ENCODE data around the gene ACKR2. TPM values are rescaled to one million over a fixed set of nuclear protein-coding genes. Genes with fewer than 3 reads are reported as not detected.
"Not testable (repeated sequence)": the region's sequence is repeated elsewhere in the genome, so short reads cannot be mapped to it uniquely, and the experiment has no call there.

ACKR2 gene
- total RNA-seq, 2 donors from 2014 or later: 0.55 to 1.9 TPM

DNA sequence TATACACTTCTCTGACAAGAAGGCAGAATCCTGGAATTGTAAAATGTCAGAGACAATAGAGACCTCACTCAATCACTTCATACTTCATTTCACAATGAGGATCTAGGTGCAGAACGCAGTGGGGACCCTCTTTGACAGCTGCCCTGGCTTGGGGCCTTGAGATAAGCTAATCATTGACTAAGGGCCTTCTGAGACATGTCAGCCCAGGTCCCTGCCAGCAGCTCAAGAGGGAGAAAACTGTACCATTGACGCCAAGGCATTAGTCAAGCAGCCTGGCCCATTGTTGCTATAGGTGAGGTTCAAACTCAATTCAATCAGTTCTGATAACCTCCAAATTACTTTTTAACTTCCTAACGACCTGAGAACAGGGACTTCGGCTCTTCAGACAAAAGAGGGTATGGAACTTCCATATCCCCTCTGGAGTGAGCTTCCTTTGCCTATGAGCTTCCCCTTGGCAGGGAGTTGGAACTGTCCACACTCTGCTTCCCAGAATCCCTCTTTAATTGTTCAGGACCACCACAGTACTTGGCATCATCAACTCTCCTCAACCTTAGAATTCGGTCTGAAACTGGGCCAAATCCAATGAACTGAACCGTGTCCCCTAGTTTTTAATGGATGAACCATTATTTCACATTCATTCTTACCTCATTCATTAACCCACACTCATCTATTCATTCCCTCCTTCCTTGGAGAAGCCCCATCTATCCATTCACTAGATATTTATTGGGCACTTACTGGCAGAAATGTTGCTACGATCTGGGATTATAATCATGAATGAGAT, 67.9 kb downstream of the ACKR2 start:
- Histone ChIP-seq H3K9me3 (no peaks in the 10 kb centered on the region), H3K27ac (no peak overlapping the region), H3K36me3 (no peaks in the 10 kb centered on the region), H3K4me3 (no peak overlapping the region), H3K4me1 (replicated peaks) (no peaks in the 10 kb centered on the region), H3K27me3 (replicated peaks; ENCODE audit: insufficient read depth) (no peaks in the 10 kb centered on the region)
- intact Hi-C loops (cut with DNase I): loop anchor here (5.0 kb wide), 1 partner anchor 375 kb away; the partner anchor contains the start of gene VIPR1
- TF ChIP-seq POLR2AphosphoS5 (IDR thresholded peaks at IDR 0.05) (no peak), POLR2A (IDR thresholded peaks at IDR 0.05) (no peak)
- TF ChIP-seq, protein P1, sequence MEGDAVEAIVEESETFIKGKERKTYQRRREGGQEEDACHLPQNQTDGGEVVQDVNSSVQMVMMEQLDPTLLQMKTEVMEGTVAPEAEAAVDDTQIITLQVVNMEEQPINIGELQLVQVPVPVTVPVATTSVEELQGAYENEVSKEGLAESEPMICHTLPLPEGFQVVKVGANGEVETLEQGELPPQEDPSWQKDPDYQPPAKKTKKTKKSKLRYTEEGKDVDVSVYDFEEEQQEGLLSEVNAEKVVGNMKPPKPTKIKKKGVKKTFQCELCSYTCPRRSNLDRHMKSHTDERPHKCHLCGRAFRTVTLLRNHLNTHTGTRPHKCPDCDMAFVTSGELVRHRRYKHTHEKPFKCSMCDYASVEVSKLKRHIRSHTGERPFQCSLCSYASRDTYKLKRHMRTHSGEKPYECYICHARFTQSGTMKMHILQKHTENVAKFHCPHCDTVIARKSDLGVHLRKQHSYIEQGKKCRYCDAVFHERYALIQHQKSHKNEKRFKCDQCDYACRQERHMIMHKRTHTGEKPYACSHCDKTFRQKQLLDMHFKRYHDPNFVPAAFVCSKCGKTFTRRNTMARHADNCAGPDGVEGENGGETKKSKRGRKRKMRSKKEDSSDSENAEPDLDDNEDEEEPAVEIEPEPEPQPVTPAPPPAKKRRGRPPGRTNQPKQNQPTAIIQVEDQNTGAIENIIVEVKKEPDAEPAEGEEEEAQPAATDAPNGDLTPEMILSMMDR (IDR thresholded peaks at IDR 0.05): no peak
- 55% methylated on average over 7 of the region's 7 CpGs for WGBS
- no peak for DNase-seq (ENCODE audit: low spot score)

DNA sequence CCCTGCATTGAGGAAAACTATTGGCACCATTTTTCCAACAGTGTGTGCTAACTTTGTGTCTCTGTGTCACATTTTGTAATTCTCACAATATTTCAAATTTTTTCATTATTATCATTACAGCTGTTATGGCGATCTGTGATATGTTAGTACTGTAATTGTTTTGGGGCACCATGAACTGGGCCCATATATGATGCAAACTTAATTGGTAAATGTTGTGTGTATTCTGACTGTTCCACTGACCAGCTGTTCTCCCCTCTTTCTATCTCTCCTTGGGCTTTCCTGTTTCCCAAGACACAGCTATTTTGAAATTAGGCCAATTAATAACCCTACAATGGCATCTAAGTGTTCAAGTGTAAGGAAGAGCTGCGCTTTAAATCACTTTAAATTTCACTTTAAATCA, 68.6 kb downstream of the ACKR2 start:
- WGBS: 91% methylated on average over 2 of the region's 2 CpGs
- Histone ChIP-seq H3K27ac (no peak overlapping the region), H3K36me3 (no peaks in the 10 kb centered on the region), H3K9me3 (no peaks in the 10 kb centered on the region), H3K27me3 (replicated peaks; ENCODE audit: insufficient read depth) (no peaks in the 10 kb centered on the region), H3K4me1 (replicated peaks) (no peaks in the 10 kb centered on the region), H3K4me3 (no peak overlapping the region)
- DNase-seq (ENCODE audit: low spot score): no peak
- no peak for TF ChIP-seq POLR2A (IDR thresholded peaks at IDR 0.05)
- TF ChIP-seq, protein P1 (IDR thresholded peaks at IDR 0.05): no peak
- TF ChIP-seq POLR2AphosphoS5 (IDR thresholded peaks at IDR 0.05): no peak
- intact Hi-C loops (cut with DNase I): loop anchor here (5.0 kb wide), 1 partner anchor 376 kb away; the partner anchor contains the start of gene VIPR1

DNA sequence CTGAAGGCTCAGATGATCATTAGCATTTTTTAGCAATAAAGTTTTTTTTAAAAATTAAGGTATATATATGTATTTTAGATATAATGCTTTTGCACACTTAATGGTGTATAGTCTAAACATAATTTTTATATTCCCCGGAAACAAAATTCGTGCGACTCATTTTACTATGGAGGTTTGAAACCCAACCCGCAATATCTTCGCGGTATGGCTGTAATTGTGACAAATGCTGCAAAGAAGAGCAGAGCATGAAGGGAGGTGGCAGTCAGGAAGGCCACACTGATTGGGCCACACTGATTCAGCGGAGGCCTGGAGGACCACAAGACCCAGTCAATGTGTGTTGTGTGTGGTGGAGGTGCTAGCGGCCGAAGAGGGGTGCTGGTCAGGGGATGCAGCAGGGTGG, 70.9 kb downstream of the ACKR2 start:
- 89% methylated on average over 9 of the region's 9 CpGs for WGBS
- intact Hi-C loops (cut with DNase I): loop anchor here (2.0 kb wide), 3 partner anchors 41 to 97 kb away; no protein-coding TSS in a partner anchor
- Histone ChIP-seq H3K36me3 (no peaks in the 10 kb centered on the region), H3K27ac (peak overlapping the region in 1 of 2 donors; percentile 67), H3K4me3 (peak overlapping the region in 1 of 2 donors; percentile 59), H3K27me3 (replicated peaks; ENCODE audit: insufficient read depth) (no peaks in the 10 kb centered on the region), H3K9me3 (no peaks in the 10 kb centered on the region), H3K4me1 (replicated peaks) (no peaks in the 10 kb centered on the region)
- TF ChIP-seq POLR2A (IDR thresholded peaks at IDR 0.05) (no peak), POLR2AphosphoS5 (IDR thresholded peaks at IDR 0.05) (no peak)
- TF ChIP-seq, protein P1 (IDR thresholded peaks at IDR 0.05): no peak
- DNase-seq (ENCODE audit: low spot score): no peak

DNA sequence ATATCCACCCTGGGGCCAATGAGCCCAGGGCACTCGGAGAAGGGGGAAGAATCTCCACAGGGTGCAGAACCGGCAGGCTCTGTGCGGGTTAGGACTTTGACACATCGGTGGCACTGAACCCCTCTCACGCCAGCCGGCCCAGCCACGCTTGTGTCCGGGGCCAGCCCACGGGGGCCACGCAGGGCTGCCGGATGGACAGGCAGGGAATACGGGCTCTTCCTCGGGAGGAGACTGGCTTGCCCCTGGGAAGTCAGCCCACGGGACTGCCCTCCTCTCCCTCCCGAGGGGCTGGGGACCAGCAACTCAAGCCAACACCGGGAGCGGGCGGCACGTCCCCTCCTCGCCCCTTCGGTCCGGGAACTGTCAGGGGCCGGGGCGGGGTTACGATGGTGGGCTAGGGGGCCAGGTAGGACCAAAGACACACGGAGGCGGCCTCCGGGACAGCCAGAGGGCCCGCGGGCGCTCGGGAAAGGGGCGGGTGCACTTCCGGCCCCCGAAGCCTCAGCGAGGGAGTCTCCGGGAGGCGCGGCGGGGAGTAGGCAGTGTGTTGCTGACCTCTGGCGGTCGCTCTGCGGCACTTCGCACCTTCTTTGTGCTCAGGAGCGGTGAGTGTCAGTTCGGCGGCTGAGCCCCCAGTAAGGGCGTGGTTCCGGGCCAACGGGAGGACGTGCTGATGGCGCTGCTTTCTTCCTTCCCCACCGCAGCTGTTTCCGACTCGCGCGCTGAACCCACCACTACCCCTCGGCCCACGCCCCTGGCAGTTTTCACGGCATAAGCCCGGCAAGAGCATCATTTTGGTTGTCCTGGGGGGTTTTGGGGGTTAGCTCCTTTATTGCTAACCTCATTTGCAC, 71.6 kb downstream of the ACKR2 start:
- H3K4me1 ChIP-seq (replicated peaks): no peaks in the 10 kb centered on the region
- 3% methylated on average over 44 of the region's 61 CpGs for whole genome bisulfite sequencing

DNA sequence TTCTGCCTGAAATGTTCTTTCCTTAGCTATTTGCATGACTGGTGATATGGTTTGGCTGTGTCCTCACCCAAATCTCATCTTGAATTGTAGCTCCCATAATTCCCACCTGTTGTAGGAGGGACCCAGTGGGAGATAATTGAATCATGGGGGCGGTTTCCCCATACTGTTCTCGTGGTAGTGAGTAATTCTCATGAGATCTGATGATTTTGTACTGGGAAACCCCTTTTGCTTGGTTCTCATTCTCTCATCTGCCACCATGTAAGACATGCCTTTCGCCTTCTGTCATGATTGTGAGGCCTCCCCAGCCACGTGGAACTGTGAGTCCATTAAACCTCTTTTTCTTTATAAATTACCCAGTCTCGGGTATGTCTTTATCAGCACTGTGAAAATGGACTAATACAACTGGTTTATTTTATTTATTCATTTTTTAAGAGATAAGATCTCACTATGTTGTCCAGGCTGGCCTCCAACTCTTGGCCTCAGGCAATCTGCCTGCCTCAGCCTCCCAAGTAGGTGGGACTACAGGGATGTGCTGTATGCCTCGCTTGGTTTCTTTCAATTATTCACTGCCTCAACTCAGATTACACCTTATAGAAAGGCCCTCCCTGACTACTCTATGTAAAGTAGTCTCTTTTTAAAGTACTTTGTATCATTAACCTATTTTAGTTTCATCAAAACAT, 74.1 kb downstream of the ACKR2 start:
- 57% methylated on average over 6 of the region's 6 CpGs for WGBS
- intact Hi-C loops (cut with DNase I); DNase-seq (ENCODE audit: low spot score): not testable (repeated sequence)

More for the DNA sequence above, 71.6 kb downstream of the ACKR2 start:
- Histone ChIP-seq H3K4me3 (peak overlapping the region; percentile 58 to 59), H3K27ac (peak overlapping the region; percentile 67 to 73), H3K27me3 (replicated peaks; ENCODE audit: insufficient read depth) (no peaks in the 10 kb centered on the region), H3K36me3 (no peaks in the 10 kb centered on the region), H3K9me3 (no peaks in the 10 kb centered on the region)
- DNase-seq (ENCODE audit: low spot score): peak; percentile 80
- intact Hi-C loops (cut with DNase I): loop anchor here (2.0 kb wide), 3 partner anchors 42 to 98 kb away; no protein-coding TSS in a partner anchor
- TF ChIP-seq, protein P1 (IDR thresholded peaks at IDR 0.05): peak; percentile 73 to 94 (median 90)
- TF ChIP-seq POLR2AphosphoS5 (IDR thresholded peaks at IDR 0.05): peak; percentile 67
- TF ChIP-seq POLR2A (IDR thresholded peaks at IDR 0.05): no peak

More for the DNA sequence above, 74.1 kb downstream of the ACKR2 start:
- H3K36me3 ChIP-seq; H3K9me3 ChIP-seq; H3K27me3 ChIP-seq (replicated peaks; ENCODE audit: insufficient read depth); H3K4me3 ChIP-seq; H3K27ac ChIP-seq; H3K4me1 ChIP-seq (replicated peaks): not testable (repeated sequence)

All from prostate gland (tissue), 2 donors.